Naive B cell (primary cell): ENCODE measurements around the gene RAB10. TPM values are rescaled to one million over a fixed set of nuclear protein-coding genes. Genes with fewer than 3 reads are reported as not detected.
A peak's percentile ranks its signal among the peaks of the same experiment; 100 is the strongest.

Experiments
- ATAC-seq, 2 donors: fragments of 150-1000 bp; cut with Tn5 transposase; 2 replicates each; pipeline ENCODE4 v1.10.0; 2021; ENCODE audit warnings: low read depth in 2 of 2, mild to moderate bottlenecking in 2 of 2, moderate library complexity in 2 of 2
- DNase-seq: peaks from one replicate; pipeline ENCODE4 v3.0.0; 2022
- H3K27ac Mint-ChIP-seq, 6 donors: one replicate each; pipeline ENCODE4 v1.8.0; 2020 to 2022; ENCODE audit warnings: mild to moderate bottlenecking in 6 of 6, mixed read lengths in 6 of 6, moderate library complexity in 5 of 6, inconsistent platforms in 2 of 6
- H3K27me3 Mint-ChIP-seq, 3 donors: one replicate each; pipeline ENCODE4 v1.8.0; 2021 to 2022; ENCODE audit warnings: mixed read lengths in 3 of 3, mild to moderate bottlenecking in 1 of 3
- H3K36me3 Mint-ChIP-seq, 2 donors: one replicate each; pipeline ENCODE4 v1.8.0; 2020 to 2022; ENCODE audit warnings: mixed read lengths in 2 of 2, inconsistent platforms in 1 of 2, mild to moderate bottlenecking in 1 of 2
- H3K4me1 Mint-ChIP-seq, 3 donors: one replicate each; pipeline ENCODE4 v1.8.0; 2020 to 2022; ENCODE audit warnings: mixed read lengths in 3 of 3, inconsistent platforms in 1 of 3, mild to moderate bottlenecking in 1 of 3, moderate library complexity in 1 of 3
- H3K4me3 Mint-ChIP-seq, 8 donors: one replicate each; pipeline ENCODE4 v1.8.0; 2020 to 2022; ENCODE audit warnings: mild to moderate bottlenecking in 8 of 8, mixed read lengths in 8 of 8, moderate library complexity in 8 of 8, inconsistent platforms in 2 of 8
- H3K9me3 Mint-ChIP-seq, 7 donors: one replicate each; pipeline ENCODE4 v1.8.0; 2020 to 2022; ENCODE audit warnings: mixed read lengths in 7 of 7, mild to moderate bottlenecking in 5 of 7, inconsistent platforms in 2 of 7, moderate library complexity in 1 of 7
- polyA plus RNA-seq, 6 donors: library from polyadenylated mRNA; unstranded; fragments of 300-500 nt; fragmentation: Illumina TruSeq; gene quantifications; one replicate each; pipeline ENCODE4 v1.2.3, GENCODE V29; 2021; ENCODE audit warnings: low read depth in 6 of 6

Gene RAB10
- polyA plus RNA-seq, 6 donors from 2014 or later: 71.1 to 98.1 (median 82.5) TPM

DNA sequence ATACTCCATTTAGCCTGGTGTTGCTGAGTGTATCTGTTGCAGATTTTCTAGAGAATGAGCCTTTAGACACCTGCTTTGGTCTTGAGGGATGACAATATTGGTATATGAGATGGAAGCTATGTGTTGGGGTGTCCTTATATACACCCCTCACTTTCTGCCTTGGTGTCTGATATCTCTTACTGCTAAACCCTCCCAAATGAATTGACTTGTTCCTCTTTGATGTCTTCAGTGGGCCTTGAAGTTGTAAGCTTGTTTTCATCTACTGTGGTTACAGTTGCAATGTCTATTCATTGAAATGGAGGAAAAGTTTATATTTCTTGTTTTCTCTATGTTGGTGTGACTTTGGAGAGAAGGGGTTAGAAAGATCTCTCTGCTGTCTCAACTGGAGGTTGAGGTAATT is 18.9 kb downstream of the RAB10 start:
- DNase-seq: no peak
- Mint-ChIP-seq H3K27me3 (no peaks in the 10 kb centered on the region), H3K4me3 (peak overlapping the region in 1 of 8 donors; percentile 16), H3K36me3 (no peaks in the 10 kb centered on the region), H3K9me3 (no peaks in the 10 kb centered on the region), H3K27ac (peak overlapping the region in 3 of 6 donors; percentile 40 to 59 (median 56)), H3K4me1 (peaks cover 31 to 83% (median 61%) of the 10 kb centered on the region in 3 donors)
- ATAC-seq: no peak

DNA sequence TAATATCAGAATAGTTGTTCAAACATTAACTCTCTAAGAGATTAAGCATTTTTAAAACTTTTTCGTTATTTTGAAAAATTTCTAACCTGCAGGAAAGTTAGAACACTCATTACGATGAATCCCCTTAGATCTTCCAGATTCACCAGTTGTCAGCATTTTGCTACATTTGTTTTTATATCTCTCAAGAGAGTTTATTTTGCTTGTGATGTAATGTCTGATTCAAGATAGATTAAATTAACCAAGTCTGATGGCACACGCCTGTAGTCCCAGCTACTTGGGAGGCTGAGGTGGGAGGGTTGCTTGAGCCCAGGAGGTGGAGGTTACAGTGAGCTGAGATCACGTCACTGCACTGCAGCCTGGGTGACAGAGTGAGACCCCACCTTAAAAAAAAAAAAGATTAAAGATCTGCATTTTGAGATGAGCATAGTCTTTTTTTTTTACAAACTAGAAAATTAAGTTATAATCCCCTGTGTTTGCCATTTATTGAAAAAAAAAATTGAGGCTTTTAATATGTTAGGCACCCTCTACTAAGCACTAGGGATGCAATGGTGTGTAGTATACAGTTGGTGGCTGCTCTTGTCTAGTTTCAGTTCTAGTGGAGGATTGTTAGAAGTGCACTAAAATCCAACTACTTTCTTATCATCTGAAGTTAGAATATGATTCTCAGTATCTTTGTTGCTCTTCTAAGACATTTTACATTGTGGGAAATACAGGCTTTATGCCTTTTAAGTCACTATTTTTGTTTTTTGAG is 20.9 kb downstream of the RAB10 start:
- DNase-seq (no peak), ATAC-seq (peak in 1 of 2 donors; percentile 33)
- Mint-ChIP-seq H3K4me1 (peaks cover 35 to 71% (median 58%) of the 10 kb centered on the region in 3 donors), H3K9me3 (no peaks in the 10 kb centered on the region), H3K27ac (peak overlapping the region in 1 of 6 donors; percentile 27), H3K36me3 (peaks cover 0 to 2% of the 10 kb centered on the region in 2 donors), H3K4me3 (no peak overlapping the region), H3K27me3 (no peaks in the 10 kb centered on the region)

DNA sequence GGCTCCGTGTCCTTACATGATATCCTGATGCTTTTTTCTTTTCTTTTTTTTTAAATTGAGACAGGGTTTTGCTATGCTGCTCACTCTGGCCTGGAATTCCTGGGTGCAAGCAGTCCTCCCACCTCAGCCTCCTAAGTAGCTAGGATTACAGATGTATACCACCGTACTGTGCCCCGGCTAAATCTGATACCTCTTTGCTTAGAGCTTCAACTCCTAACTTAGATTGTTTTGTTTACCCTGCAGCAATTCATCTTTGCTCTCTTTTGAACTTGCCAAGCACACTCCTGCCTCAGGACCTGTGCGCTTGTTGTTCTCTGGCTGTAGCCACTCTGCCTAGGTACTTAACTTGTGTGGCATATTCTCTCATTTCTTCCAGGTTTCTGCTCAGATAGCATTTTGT is 24.5 kb downstream of the RAB10 start:
- DNase-seq (no peak), ATAC-seq (no peak)
- H3K27ac Mint-ChIP-seq: peak overlapping the region in 2 of 6 donors; percentile 25 to 44
- H3K4me3 Mint-ChIP-seq: no peak overlapping the region
- H3K9me3 Mint-ChIP-seq: no peaks in the 10 kb centered on the region
- H3K36me3 Mint-ChIP-seq: peaks cover 0 to 4% of the 10 kb centered on the region in 2 donors
- H3K27me3 Mint-ChIP-seq: no peaks in the 10 kb centered on the region
- peaks cover 17 to 40% (median 39%) of the 10 kb centered on the region in 3 donors for H3K4me1 Mint-ChIP-seq

DNA sequence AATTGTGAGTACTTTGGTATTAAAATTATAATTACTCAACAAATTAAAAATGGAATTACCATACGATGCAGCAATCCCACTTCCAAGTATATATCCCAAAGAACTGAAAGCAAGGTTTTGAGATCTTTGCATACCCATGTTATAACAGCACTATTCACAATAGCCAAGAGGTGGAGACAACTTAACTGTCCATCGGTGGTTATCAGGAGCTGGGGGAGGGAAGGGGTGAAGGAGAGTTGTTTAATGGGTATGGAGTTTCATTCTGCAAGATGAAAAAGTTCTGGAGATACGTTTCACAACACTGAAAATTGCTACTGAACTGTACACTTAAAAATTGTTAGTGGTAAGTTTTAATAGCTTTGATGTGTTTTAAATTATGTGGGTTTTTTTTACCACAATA is 25.7 kb downstream of the RAB10 start:
- H3K27me3 Mint-ChIP-seq: no peaks in the 10 kb centered on the region
- peaks cover 16 to 32% (median 30%) of the 10 kb centered on the region in 3 donors for H3K4me1 Mint-ChIP-seq
- peaks cover 0 to 4% of the 10 kb centered on the region in 2 donors for H3K36me3 Mint-ChIP-seq
- ATAC-seq (no peak), DNase-seq (no peak)
- H3K9me3 Mint-ChIP-seq: no peaks in the 10 kb centered on the region
- no peak overlapping the region for H3K4me3 Mint-ChIP-seq
- H3K27ac Mint-ChIP-seq: peak overlapping the region in 3 of 6 donors; percentile 16 to 60 (median 27)

DNA sequence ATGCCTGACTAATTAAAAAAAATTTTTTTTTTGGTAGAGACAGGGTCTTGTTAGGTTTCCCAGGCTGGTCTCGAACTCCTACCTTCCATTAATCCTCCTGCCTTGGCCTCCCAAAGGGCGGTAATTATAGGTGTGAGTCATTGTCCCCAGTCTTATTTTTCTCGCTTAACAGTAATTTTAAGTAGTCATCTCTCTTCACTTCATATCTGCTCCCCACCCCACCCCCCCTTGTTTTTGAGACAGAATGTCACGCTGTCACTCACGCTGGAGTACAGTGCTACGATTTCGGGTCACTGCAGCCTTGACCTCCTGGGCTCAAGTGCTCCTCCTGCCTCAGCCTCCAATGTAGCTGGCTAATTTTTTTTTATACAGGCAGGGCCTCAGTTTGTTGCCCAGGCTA is 27.7 kb downstream of the RAB10 start:
- H3K4me1 Mint-ChIP-seq: peaks cover 22 to 38% (median 24%) of the 10 kb centered on the region in 3 donors
- H3K36me3 Mint-ChIP-seq: peaks cover 4 to 10% of the 10 kb centered on the region in 2 donors
- peak overlapping the region in 1 of 6 donors; percentile 6 for H3K27ac Mint-ChIP-seq
- ATAC-seq: no peak
- H3K9me3 Mint-ChIP-seq: no peaks in the 10 kb centered on the region
- DNase-seq: no peak
- H3K27me3 Mint-ChIP-seq: no peaks in the 10 kb centered on the region
- H3K4me3 Mint-ChIP-seq: no peak overlapping the region

DNA sequence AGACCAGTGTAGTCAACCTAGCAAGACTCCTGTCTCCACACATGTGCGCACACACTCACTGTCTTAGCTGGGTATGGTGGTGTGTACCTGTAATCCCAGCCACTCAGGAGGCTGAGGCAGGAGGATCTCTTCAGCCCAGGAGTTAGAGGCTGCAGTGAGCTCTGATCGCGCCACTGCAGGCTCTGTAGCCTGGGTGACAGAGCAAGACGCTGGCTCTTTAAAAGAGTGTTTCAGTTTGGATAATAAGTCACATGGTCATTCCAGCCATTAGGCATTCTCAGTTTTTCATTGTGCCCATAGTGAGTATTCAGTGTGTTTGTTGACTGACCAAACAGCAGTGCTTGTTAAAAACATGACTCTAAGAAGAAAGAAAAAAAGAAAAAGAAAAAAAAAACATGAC is 31.0 kb downstream of the RAB10 start:
- Mint-ChIP-seq H3K4me1 (peaks cover 21 to 41% (median 34%) of the 10 kb centered on the region in 3 donors), H3K27me3 (no peaks in the 10 kb centered on the region), H3K27ac (peak overlapping the region in 1 of 6 donors; percentile 29), H3K9me3 (no peaks in the 10 kb centered on the region), H3K4me3 (no peak overlapping the region), H3K36me3 (peaks cover 4 to 9% of the 10 kb centered on the region in 2 donors)
- DNase-seq (no peak), ATAC-seq (no peak)

DNA sequence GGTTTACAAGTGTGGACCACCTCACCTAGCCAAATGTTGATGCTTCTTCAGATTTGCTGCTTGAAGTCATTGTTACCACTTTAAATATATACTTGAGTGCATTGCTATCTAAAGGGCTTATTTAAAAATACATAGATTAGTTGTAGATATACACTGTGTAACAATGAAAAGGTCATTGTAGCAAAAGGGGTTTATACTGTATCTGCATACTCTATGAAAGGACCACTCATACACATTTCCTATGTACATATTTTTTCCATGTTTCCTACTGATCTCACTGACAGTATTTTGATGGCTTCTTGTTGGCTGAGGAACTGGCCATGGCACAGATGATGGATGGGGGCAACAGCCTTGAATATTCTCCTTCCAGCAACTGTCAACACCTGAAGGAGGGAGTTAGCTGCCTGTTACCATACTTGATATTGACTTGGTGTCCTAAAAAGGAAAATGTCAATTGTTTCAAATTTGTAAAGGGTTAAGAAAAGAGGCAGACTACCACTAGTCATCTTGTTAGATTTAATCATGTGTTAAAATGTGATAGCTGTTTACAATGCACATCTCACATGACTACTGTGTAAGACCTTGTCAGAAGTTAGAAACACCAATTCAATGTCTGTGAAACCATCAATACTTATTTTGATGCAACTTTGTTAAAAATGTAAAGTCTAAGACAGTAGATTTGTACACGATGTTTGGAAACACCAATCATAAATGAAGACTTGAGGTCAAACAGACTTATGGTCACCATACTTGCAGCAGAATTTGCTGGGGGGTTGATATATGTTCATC is 33.5 kb downstream of the RAB10 start:
- peaks cover 4 to 7% of the 10 kb centered on the region in 2 donors for H3K36me3 Mint-ChIP-seq
- peak overlapping the region in 2 of 8 donors; percentile 7 to 18 for H3K4me3 Mint-ChIP-seq
- peak overlapping the region in 2 of 6 donors; percentile 60 to 90 for H3K27ac Mint-ChIP-seq
- DNase-seq (no peak), ATAC-seq (no peak)
- no peaks in the 10 kb centered on the region for H3K9me3 Mint-ChIP-seq
- H3K27me3 Mint-ChIP-seq: no peaks in the 10 kb centered on the region
- peaks cover 24 to 43% (median 42%) of the 10 kb centered on the region in 3 donors for H3K4me1 Mint-ChIP-seq

DNA sequence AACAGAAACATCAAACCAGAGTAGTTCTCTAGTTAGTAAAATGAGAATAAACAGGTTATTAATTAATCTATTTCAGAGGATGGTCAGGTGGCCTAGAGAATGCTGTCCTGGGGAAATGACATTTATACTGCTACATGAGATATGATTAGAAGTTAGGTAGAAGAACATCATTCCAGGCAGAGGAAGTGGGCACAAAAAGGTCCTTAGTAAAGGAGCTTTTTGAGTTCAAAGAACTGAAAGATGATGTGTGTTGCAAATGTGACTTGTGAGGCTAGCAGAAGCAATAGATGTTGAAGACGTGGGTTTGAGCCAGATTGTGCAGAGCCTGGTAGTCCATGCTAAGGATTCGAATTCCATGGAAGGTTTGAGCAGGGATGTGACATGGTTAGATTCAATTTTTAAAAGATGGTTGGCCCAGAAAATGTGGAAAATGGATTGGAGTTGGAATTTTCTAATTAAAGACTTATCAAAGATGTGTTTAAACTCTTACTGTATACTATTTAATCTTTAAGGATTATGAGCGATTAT is 34.2 kb downstream of the RAB10 start:
- DNase-seq: no peak
- peak overlapping the region in 4 of 8 donors; percentile 7 to 33 (median 22) for H3K4me3 Mint-ChIP-seq
- ATAC-seq: no peak
- peak overlapping the region in 3 of 6 donors; percentile 28 to 90 (median 60) for H3K27ac Mint-ChIP-seq
- no peaks in the 10 kb centered on the region for H3K9me3 Mint-ChIP-seq
- H3K27me3 Mint-ChIP-seq: no peaks in the 10 kb centered on the region
- peaks cover 4 to 7% of the 10 kb centered on the region in 2 donors for H3K36me3 Mint-ChIP-seq
- H3K4me1 Mint-ChIP-seq: peaks cover 27 to 46% (median 43%) of the 10 kb centered on the region in 3 donors

DNA sequence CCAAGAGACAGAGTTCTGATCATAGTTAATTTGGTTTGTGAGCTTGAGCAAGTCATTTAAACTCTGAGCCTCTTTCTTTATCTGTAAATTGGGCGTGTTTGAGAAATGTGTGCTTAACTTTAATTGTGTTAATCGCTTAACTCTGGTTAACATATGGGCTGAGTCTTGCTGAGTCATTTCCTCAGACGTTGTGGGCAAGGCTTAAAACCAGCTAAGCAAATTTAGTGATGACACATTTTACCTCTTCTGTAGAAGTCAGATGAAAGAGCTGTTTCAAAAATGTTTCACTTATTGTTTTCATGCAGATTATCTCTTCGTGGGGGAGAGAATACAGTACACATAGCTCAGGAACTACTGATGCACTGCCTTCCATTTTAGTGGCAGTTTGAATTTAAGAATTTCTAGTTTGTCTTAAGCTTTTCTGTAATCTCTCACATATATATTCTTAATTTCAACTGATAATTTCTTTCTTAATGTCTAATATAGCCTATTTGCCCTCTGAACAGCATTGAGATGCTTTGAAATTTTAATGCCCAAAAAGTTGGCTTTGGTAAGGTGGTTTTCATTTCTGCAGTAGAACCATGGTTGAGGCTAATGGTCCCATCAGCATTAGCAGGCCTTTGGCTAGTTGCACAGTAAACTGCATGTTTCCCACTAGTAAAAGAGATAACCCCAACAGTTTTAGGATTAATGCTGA is 34.9 kb downstream of the RAB10 start:
- Mint-ChIP-seq H3K36me3 (peaks cover 4 to 7% of the 10 kb centered on the region in 2 donors), H3K4me1 (peaks cover 33 to 53% (median 46%) of the 10 kb centered on the region in 3 donors), H3K27me3 (no peaks in the 10 kb centered on the region), H3K9me3 (no peaks in the 10 kb centered on the region), H3K27ac (no peak overlapping the region), H3K4me3 (peak overlapping the region in 1 of 8 donors; percentile 21)
- ATAC-seq (peak in 1 of 2 donors; percentile 34), DNase-seq (no peak)

DNA sequence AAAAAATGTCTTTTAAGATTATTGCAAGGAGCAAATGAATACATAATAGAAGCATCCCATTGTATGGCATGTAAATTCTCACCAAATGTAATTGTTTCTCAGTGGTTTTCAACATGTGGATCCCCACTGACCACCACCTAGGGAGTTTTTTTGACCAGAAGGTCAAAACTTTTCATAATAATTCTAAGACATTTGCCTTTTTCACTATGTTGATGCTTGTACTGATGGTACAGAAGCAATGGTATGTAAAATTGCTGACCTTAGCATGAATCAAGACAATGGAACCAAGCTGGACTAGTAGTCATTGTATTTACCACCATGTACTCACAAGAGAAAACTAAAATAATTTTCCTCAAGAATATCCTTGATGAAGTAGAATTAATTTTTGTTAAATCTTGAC is 36.8 kb downstream of the RAB10 start:
- H3K27ac Mint-ChIP-seq: no peak overlapping the region
- H3K4me3 Mint-ChIP-seq: no peak overlapping the region
- H3K27me3 Mint-ChIP-seq: no peaks in the 10 kb centered on the region
- H3K9me3 Mint-ChIP-seq: no peaks in the 10 kb centered on the region
- ATAC-seq (no peak), DNase-seq (no peak)
- peaks cover 4 to 7% of the 10 kb centered on the region in 2 donors for H3K36me3 Mint-ChIP-seq
- peaks cover 41 to 64% (median 50%) of the 10 kb centered on the region in 3 donors for H3K4me1 Mint-ChIP-seq

DNA sequence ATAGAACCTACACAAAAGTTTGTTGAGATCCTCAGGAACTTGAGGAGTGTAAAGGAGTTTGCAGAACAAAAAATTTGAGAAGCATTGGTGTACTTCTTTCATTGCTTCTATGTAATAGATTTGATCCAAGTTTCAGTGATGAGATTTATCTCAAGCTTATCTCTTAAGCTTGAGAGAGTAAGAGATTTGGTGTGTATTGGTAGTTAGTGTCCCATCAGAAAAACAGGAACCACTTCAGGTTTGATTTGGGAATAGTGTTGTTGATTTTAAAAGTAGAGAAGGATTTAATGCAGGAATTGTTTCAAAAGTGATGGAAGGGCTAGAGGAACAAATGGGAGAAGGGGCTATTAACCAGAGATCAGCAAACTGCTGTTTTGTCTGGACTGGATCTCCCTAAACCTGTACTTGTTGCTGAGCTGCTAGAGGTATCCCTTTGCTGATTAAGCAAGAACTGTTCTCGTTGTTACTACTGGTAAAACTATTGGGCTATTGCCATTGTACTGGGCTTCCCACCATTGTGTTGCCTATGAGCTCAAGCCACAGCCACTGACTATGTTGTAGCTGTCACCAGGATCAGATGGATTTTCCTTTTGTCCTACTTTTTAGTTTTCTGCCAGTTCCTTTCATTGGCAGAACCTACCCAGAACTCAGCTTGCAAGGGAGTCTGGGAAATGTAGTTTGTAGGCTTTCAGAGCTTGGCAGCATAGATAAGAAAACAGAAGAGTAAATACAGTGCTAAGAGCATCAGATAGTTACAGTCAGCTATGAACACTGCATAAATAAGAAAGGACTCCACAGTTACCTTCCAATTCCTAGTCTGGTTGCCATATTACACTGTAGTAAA is 39.3 kb downstream of the RAB10 start:
- H3K4me1 Mint-ChIP-seq: peaks cover 35 to 46% (median 45%) of the 10 kb centered on the region in 3 donors

DNA sequence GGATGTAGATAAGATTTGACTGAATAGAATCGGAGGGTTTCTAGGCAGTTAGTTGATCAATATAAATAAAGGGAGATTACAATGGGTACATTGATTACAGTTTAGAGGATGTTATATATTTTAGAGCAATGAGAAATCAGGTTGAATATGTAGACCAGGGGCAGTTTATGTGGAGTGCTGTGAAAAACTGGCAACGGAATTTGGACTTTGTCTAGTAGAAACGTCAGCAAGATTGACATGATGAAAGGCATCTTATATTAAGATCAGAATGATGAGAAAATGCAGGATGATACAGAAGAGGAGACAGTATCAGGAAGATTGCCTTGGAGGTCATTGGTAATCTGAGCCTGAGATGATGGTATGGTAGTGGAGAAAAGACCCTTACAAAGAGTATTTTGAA is 39.9 kb downstream of the RAB10 start:
- H3K4me1 Mint-ChIP-seq: peaks cover 30 to 39% (median 38%) of the 10 kb centered on the region in 3 donors
- ATAC-seq: no peak
- no peak for DNase-seq
- no peak overlapping the region for H3K4me3 Mint-ChIP-seq
- H3K36me3 Mint-ChIP-seq: no peaks in the 10 kb centered on the region
- no peak overlapping the region for H3K27ac Mint-ChIP-seq
- no peaks in the 10 kb centered on the region for H3K27me3 Mint-ChIP-seq
- peaks cover 0 to 2% (median 0%) of the 10 kb centered on the region in 7 donors for H3K9me3 Mint-ChIP-seq

More for the DNA sequence above, 39.3 kb downstream of the RAB10 start:
- H3K36me3 Mint-ChIP-seq: no peaks in the 10 kb centered on the region
- no peaks in the 10 kb centered on the region for H3K9me3 Mint-ChIP-seq
- H3K27ac Mint-ChIP-seq: peak overlapping the region in 3 of 6 donors; percentile 18 to 67 (median 47)
- ATAC-seq (no peak), DNase-seq (no peak)
- H3K27me3 Mint-ChIP-seq: no peaks in the 10 kb centered on the region
- no peak overlapping the region for H3K4me3 Mint-ChIP-seq
